ENCODE data around the gene SHH. TPM values are rescaled to one million over a fixed set of nuclear protein-coding genes. Genes with fewer than 3 reads are reported as not detected.

The SHH gene
- total and polyA plus RNA-seq, 2 of the 4 experiments (the other 2 are of a cell fraction): under 0.01 to 0.03 TPM

- no peak for ATAC-seq (ENCODE audit: low read depth)
- ChIA-PET CTCF (interaction anchor here (0.6 kb wide), 1 partner anchor 289 kb away, joined by 6 read pairs; no protein-coding TSS in a partner anchor), POLR2A (ENCODE audit: unreplicated experiment) (no interaction called here)
- Histone ChIP-seq H3K27me3 (ENCODE audit: control insufficient read depth, insufficient read depth, low read length) (peaks cover 23% of the 10 kb centered on the region), H2BK15ac (ENCODE audit: low read depth, low read length) (no peak overlapping the region), H3K9me1 (ENCODE audit: insufficient read depth, low read length) (peaks cover 4% of the 10 kb centered on the region; the same call in 1 of the 2 replicates), H3K23ac (ENCODE audit: low read depth, low read length) (no peak overlapping the region), H3K9ac (ENCODE audit: low read depth, low read length) (no peak overlapping the region), H2AK5ac (ENCODE audit: low read depth, low read length) (no peak overlapping the region), H3K56ac (ENCODE audit: extremely low read depth, insufficient read depth, low read length) (no peak overlapping the region), H4K5ac (ENCODE audit: low read depth, low read length) (no peak overlapping the region), H3K36me3 (ENCODE audit: control insufficient read depth, insufficient read depth, low read length) (no peaks in the 10 kb centered on the region), H3K18ac (ENCODE audit: low read depth, low read length) (no peak overlapping the region), H3K79me1 (ENCODE audit: low read depth in 1 of 2, low read length in 2 of 2) (no peaks in the 10 kb centered on the region), H4K91ac (ENCODE audit: insufficient read depth, low read depth, low read length) (no peak overlapping the region), H2BK120ac (ENCODE audit: low read depth, low read length) (no peak overlapping the region), H3K4me1 (ENCODE audit: control insufficient read depth, insufficient read depth, low read length) (peaks cover 2% of the 10 kb centered on the region; the same call in 1 of the 2 replicates), H3K4me3 (ENCODE audit: insufficient read depth, low read depth, low read length) (no peak overlapping the region), H2AFZ (replicated peaks; ENCODE audit: low read length, poor library complexity) (no peak overlapping the region), H4K8ac (ENCODE audit: low read depth in 2 of 2, low read length in 2 of 2) (no peak overlapping the region), H2AK9ac (replicated peaks; ENCODE audit: low read depth, low read length, poor library complexity) (no peak overlapping the region), H3K4ac (ENCODE audit: low read depth, low read length) (no peak overlapping the region), H3K27ac (ENCODE audit: insufficient read depth, low read length) (no peak overlapping the region), H2BK20ac (ENCODE audit: low read depth, low read length) (no peak overlapping the region), H3K9me3 (ENCODE audit: control insufficient read depth, insufficient read depth, low read length) (no peaks in the 10 kb centered on the region), H2BK5ac (ENCODE audit: low read depth, low read length, poor library complexity, severe bottlenecking) (no peak overlapping the region), H3K4me2 (ENCODE audit: low read depth, low read length) (no peak overlapping the region), H3K14ac (replicated peaks; ENCODE audit: low read depth, low read length) (no peak overlapping the region), H4K20me1 (ENCODE audit: insufficient read depth, low read length) (no peaks in the 10 kb centered on the region)
- in situ Hi-C loops (cut with MboI; ENCODE audit: low sequenced_read_pairs) (no loop called here), dilution Hi-C loops (cut with HindIII; ENCODE audit: low sequenced_read_pairs, unreplicated experiment) (no loop called here), intact Hi-C loops (cut with micrococcal nuclease) (loop anchor here (5.0 to 10.0 kb wide), 2 partner anchors 857 to 1339 kb away; partner anchors contain the start of gene UBE3C)
- TF ChIP-seq MAZ (IDR thresholded peaks at IDR 0.05; ENCODE audit: borderline replicate concordance, low read depth, low read length) (no peak), CEBPB (IDR thresholded peaks at IDR 0.05; ENCODE audit: low read depth, low read length) (no peak), RAD21 (IDR thresholded peaks at IDR 0.05; ENCODE audit: low read length) (no peak), NFE2L2 (IDR thresholded peaks at IDR 0.05; ENCODE audit: low read depth, low read length) (no peak), CTCF (conservative IDR thresholded peaks at IDR 0.05; ENCODE audit: low read depth, low read length) (no peak), MXI1 (IDR thresholded peaks at IDR 0.05; ENCODE audit: borderline replicate concordance, low read depth, low read length) (no peak), BHLHE40 (IDR thresholded peaks at IDR 0.05; ENCODE audit: low read depth, low read length) (no peak)
- no peak for DNase-seq
- no CpG with 5 or more reads among the region's 7 CpGs for WGBS, 2 experiments (ENCODE audit: extremely low coverage in 2 of 2, insufficient read length in 1 of 2)
- no TSS peak for BruUV-seq (replicated peaks)
Observed at GRCh38 chr7:155795401-155795800, 16.9 kb downstream of the SHH start.
